Small intestine (tissue), 7 donors: ENCODE measurements around the gene ATP6V1B1. TPM values are rescaled to one million over a fixed set of nuclear protein-coding genes. Genes with fewer than 3 reads are reported as not detected.

Experiments used
- DNase-seq, 2 donors: peaks; one replicate each; pipeline versions ENCODE4 v3.0.0 to v3.0.0-alpha.2; 2013
- FAIRE-seq: peaks from 2 replicates; lab custom pipeline; 2012; peaks lifted over from hg19 to GRCh38; lab: Jason Lieb, UNC
- H3K27ac ChIP-seq, 3 donors: one replicate each; pipeline ENCODE4 v1.5.1; 2013; ENCODE audit warnings: low read length in 2 of 3, mild to moderate bottlenecking in 2 of 3, control low read depth in 1 of 3, inconsistent platforms in 1 of 3, low read depth in 1 of 3, moderate library complexity in 1 of 3
- H3K27me3 ChIP-seq, 3 donors: one replicate each; pipeline ENCODE4 v1.6.1; 2013; ENCODE audit warnings: low read length in 3 of 3, inconsistent platforms in 1 of 3; ENCODE audit not compliant: control insufficient read depth in 3 of 3, insufficient read depth in 3 of 3
- H3K36me3 ChIP-seq, 3 donors: one replicate each; pipeline ENCODE4 v1.6.1; 2013; ENCODE audit warnings: low read length in 3 of 3, inconsistent platforms in 1 of 3, low read depth in 1 of 3, mild to moderate bottlenecking in 1 of 3, moderate library complexity in 1 of 3; ENCODE audit not compliant: control insufficient read depth in 3 of 3, insufficient read depth in 2 of 3
- H3K4me1 ChIP-seq, 3 donors: one replicate each; pipeline ENCODE4 v1.6.1; 2013; ENCODE audit warnings: low read length in 2 of 3, inconsistent platforms in 1 of 3, low read depth in 1 of 3, mild to moderate bottlenecking in 1 of 3, moderate library complexity in 1 of 3; ENCODE audit not compliant: control insufficient read depth in 3 of 3, insufficient read depth in 2 of 3
- H3K4me3 ChIP-seq, 3 donors: one replicate each; pipeline ENCODE4 v1.5.1; 2013; ENCODE audit warnings: low read length in 3 of 3, control low read depth in 1 of 3, inconsistent platforms in 1 of 3, low read depth in 1 of 3, mild to moderate bottlenecking in 1 of 3, moderate library complexity in 1 of 3
- H3K9me3 ChIP-seq, 2 donors: one replicate each; pipeline ENCODE4 v1.6.1; 2013; ENCODE audit warnings: low read depth in 1 of 2, low read length in 1 of 2; ENCODE audit not compliant: control insufficient read depth in 2 of 2, insufficient read depth in 1 of 2
- WGBS, 3 donors: extraction: QIAGEN DNeasy Blood & Tissue Kit; methylation state at CpG; one replicate each; pipeline ENCODE4 v1.1.7; 2013; 5-methylcytosine and 5-hydroxymethylcytosine counted together
- polyA plus RNA-seq, 4 donors: library from polyadenylated mRNA; stranded (reverse) in 3 of 4; unstranded in 1 of 4; fragments of 200-250 nt in 3 of 4; fragments of 120-200 nt in 1 of 4; gene quantifications; one replicate each; pipeline versions ENCODE4 v1.2.1 to v1.2.3, GENCODE V29; 2013
- donor health status: healthy with polysubstance abuse.
- donor health status: control.
- donor health status: control.
- donor health status: Bipolar disorder and iron deficiency.
- donor health status: healthy.

The ATP6V1B1 gene
- polyA plus RNA-seq, 4 donors: 0.21 to 2.5 TPM; not detected in 2

DNA sequence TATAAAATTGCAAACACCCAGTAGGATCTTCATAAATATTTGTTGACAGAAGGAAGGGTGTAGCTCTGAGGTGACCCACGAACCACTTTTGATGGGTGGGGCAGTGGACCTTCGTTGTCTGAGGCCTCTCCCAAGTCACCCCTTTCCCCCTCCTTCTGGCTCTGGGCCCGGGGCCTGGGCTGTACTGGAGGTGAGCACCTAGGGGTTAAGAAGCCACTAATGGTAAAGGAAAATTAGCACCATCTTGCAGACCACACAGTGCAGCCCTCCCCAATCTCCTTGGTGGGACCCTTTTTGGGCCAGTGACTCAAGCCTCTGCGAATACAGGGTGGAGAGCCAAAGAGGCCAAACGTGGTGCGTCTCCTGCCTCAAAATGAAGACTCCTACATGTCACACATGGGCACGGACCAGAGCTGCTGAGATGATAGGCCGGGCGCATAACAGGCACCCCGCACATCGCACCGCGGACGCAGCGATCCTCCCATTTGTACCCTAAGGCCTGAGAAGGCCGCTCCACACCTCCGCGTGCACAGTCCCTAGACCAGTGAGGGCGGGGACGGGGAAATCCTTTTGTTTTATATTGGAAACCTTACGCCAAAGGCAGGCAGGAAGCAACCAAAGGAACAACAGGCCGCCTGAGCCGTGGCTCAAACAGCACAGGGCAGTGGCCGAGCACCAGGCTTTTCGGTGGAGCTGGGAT, 31.9 kb upstream of the ATP6V1B1 start:
- 41 to 49% (median 41%) methylated on average over 25 of the region's 25 CpGs for WGBS, 3 donors
- Histone ChIP-seq H3K9me3 (no peaks in the 10 kb centered on the region), H3K36me3 (no peaks in the 10 kb centered on the region), H3K27me3 (peaks cover 26 to 97% (median 67%) of the 10 kb centered on the region in 3 donors), H3K4me1 (peaks cover 0 to 18% (median 7%) of the 10 kb centered on the region in 3 donors), H3K27ac (no peak overlapping the region), H3K4me3 (no peak overlapping the region)
- no peak for FAIRE-seq
- no peak for DNase-seq

DNA sequence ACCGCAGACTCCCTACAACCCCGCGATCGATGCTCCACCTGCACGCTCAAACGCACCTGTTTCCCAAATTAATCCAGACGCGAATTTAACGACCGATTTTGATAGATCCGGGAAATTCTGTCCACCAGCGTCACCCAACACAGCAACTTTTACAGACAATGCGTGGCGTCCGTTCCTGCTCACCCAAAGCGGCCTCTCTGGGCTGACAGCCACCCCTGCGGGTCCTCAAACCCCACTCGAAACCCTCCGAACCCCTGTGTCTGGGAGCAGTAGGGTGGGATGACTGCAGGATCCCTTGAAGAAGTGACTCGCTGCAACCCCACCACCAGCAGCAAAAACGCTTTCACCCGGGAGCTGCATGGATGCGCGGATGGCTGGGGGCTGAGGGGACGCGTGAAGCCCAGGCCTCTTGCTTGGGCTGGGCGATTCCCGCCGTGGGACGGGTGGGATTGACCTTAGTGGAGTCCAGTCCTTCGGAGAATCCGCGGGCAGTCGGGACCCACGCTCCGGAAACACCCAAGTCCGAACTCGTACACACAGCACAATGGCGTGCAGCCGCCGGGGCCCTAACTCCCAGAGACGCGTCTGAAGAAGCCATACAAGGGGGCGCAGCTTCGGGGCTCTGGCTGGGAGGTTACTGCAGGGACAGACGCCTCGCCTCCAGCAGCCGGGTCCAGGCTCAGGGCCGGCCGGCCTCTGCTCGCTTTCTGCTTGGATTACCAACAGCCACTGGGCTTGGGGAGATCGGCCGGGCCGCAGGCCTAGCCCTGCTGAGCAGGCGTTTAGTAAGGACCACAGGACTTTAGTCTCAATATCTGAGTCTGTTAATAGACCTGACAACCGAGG, 31.1 kb upstream of the ATP6V1B1 start:
- Histone ChIP-seq H3K27ac (no peak overlapping the region), H3K9me3 (no peaks in the 10 kb centered on the region), H3K4me3 (no peak overlapping the region), H3K36me3 (no peaks in the 10 kb centered on the region), H3K4me1 (peaks cover 0 to 18% (median 7%) of the 10 kb centered on the region in 3 donors), H3K27me3 (peaks cover 22 to 94% (median 60%) of the 10 kb centered on the region in 3 donors)
- FAIRE-seq: no peak
- no peak for DNase-seq
- WGBS, 3 donors: 22 to 37% (median 25%) methylated on average over 56 of the region's 56 CpGs

DNA sequence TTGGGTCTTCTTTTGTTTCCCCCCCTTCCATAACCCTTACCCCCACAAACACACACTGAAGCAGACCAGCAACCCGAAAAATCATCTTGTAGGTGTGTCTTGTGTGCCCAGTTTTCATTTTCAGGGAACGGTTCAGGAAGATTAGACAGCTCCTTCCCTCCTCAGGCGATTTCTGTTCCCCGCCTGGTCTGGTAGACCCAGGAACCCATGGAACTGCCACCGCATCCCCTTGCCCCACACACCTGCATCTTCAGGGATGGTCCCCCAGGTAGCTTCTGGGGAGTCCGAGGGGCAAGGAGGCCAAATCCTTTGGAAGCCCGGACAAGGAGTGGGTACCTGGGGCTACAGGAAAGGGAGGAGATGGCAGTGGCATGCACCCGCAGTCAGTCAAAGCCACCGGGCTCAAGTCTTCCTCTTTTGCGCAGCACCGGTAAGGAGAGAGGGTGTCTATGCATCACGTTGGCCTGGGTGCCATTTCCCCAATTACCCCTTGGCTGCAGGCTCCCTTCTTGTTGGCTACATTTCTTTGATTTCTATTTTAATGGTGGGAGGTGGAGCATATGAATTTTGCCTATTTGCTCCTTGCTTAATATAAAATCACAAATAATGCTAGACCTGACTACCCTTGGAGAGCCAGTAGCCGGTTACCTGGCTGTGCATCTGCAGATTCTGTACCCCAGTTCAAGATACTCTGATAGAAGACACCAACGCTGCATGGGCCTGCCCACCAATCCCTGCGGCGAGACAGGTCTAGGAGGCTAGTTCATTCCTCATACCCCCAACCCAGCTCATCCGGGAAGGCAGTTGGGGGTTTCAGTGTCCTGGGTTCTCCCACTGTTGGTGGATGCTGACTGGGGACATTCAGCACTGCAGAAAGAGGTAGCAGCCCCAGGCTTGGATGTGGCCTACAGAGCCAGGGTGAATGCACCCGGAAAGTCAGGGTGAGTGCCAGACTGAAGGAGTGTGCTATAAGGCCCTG, 30.0 kb upstream of the ATP6V1B1 start:
- no peak for DNase-seq
- H3K27me3 ChIP-seq: peaks cover 19 to 84% (median 57%) of the 10 kb centered on the region in 3 donors
- no peak for FAIRE-seq

DNA sequence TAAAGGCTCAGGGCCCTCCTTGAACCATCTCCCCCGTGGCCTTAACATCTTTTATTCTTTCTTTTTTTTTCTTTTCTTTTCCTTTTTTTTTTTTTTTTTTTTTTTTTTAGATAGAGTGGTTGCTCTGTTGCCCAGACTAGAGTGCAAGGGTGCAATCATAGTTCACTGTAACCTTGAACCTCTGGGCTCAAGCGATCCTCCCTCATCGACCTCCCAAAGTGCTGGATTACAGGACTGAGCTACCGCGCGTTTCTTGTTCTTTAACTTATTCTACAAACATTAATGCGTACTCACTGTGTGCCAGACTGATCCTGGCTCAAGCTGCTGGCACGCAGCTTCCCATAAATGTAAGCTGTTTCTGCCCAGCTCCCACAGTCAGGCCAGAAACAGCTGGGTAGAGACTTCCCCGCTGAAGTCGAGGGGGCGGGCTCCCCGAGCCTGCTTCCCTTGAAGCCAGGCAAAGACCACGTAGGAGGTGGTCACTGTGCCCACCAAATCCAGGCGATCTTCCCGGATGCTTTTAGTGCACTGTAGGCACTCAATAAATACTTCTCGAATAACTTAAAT, 29.2 kb upstream of the ATP6V1B1 start:
- Histone ChIP-seq H3K36me3 (no peaks in the 10 kb centered on the region), H3K4me1 (peaks cover 0 to 9% (median 7%) of the 10 kb centered on the region in 3 donors), H3K4me3 (no peak overlapping the region), H3K9me3 (no peaks in the 10 kb centered on the region), H3K27me3 (peaks cover 11 to 76% (median 57%) of the 10 kb centered on the region in 3 donors), H3K27ac (no peak overlapping the region)
- FAIRE-seq (no peak), DNase-seq (no peak)
- WGBS, 3 donors: 24 to 41% (median 31%) methylated on average over 16 of the region's 16 CpGs

More for the DNA sequence above, 30.0 kb upstream of the ATP6V1B1 start:
- Histone ChIP-seq H3K36me3 (no peaks in the 10 kb centered on the region), H3K27ac (no peak overlapping the region), H3K4me1 (peaks cover 0 to 16% (median 7%) of the 10 kb centered on the region in 3 donors), H3K9me3 (no peaks in the 10 kb centered on the region), H3K4me3 (no peak overlapping the region)
- 37 to 55% (median 43%) methylated on average over 18 of the region's 18 CpGs for WGBS, 3 donors

DNA sequence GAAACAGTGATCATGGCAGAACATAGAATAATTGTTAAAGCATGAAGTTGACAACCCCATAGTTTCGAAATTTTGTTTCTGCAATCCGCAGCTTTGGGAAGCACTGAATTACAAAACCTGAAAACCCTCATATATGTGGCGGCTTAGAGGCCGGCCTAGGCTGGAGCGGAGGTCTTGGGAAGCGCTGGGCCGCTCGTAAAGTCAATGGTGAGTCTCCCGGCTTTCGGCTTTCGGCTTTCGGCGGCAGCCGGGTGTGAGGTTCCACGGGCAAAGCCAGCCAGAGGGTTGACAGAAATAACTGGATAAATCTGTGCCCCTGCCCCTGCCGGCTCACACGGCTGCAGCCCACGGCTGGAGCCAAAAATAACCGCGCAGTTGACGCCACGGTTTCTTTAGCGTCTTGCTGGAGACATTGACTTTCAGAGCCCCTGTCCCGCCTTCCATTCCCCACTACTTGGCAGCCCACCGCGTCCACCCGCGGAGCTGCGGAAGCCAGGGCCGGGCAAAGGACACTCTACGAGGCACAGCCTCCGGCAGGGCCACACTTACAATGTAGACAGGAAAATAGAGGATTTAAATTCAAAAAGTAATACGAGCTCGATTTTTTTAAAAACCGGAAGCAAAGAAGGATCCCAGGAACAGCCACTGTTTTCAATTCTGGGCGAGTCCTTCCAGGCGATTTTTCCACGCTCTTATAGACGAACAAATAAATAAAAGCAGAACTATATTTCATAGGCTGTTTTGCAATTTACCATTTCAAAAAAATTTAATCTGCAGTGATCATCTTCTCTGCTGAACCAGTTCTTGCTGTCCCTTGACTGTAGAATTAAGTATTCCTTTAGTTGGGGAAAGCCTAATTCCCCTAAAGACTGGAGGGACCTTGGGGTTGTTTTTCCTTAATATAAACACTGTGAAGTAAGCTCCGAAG, 28.3 kb upstream of the ATP6V1B1 start:
- peaks cover 10 to 70% (median 50%) of the 10 kb centered on the region in 3 donors for H3K27me3 ChIP-seq
- peak in 1 of 2 donors; percentile 31 for DNase-seq
- WGBS, 3 donors: 8 to 11% (median 10%) methylated on average over 40 of the region's 40 CpGs
- peaks cover 0 to 7% (median 7%) of the 10 kb centered on the region in 3 donors for H3K4me1 ChIP-seq
- H3K27ac ChIP-seq: no peak overlapping the region
- H3K36me3 ChIP-seq: no peaks in the 10 kb centered on the region
- no peak for FAIRE-seq
- H3K4me3 ChIP-seq: no peak overlapping the region
- H3K9me3 ChIP-seq: no peaks in the 10 kb centered on the region

DNA sequence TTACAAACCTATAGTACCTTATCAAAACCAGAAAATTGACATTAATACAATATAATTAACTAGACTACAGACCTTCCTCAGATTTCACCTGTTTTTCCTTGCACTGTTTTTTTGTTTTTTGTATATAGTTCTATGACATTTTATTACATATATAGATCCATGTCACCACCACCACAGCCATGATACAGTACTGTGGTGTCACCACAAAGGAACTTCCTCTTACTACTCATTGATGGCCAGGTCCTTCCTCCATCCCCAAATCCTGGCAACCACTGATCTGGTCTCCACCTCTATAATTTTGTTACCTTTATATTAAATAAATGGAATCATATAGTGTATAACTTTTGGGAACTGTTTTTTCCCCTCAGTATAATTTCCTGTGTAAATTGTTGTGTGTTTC, 19.4 kb upstream of the ATP6V1B1 start:
- no peaks in the 10 kb centered on the region for H3K9me3 ChIP-seq
- H3K27me3 ChIP-seq: peaks cover 0 to 23% (median 11%) of the 10 kb centered on the region in 3 donors
- H3K4me3 ChIP-seq: no peak overlapping the region
- H3K36me3 ChIP-seq: no peaks in the 10 kb centered on the region
- H3K27ac ChIP-seq: no peak overlapping the region
- DNase-seq: no peak
- no peak for FAIRE-seq
- no peaks in the 10 kb centered on the region for H3K4me1 ChIP-seq

DNA sequence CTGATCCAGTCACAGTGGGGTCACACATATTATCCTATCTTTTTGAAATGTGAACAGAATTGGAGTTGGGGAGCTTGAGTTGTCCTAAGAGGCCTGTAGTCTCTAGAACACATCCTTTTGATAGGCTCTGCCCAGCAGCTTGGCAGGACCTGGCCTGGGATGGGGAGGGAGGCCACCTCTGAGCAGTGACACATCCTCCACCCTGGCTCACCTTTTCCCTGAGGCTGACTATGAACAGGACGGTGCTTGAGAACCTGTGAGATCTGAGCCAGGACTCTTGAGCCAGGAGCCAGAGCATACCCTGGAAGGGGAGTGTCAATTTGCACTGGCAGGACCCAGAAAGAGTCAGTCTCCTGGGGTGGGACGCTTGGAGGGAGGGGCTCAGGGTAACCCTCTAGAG, 17.7 kb upstream of the ATP6V1B1 start:
- H3K4me1 ChIP-seq: no peaks in the 10 kb centered on the region
- peaks cover 0 to 15% (median 11%) of the 10 kb centered on the region in 3 donors for H3K27me3 ChIP-seq
- H3K36me3 ChIP-seq: no peaks in the 10 kb centered on the region
- no peaks in the 10 kb centered on the region for H3K9me3 ChIP-seq
- no peak for DNase-seq
- H3K27ac ChIP-seq: no peak overlapping the region
- H3K4me3 ChIP-seq: no peak overlapping the region
- 60 to 79% (median 68%) methylated on average over 2 of the region's 2 CpGs for WGBS, 3 donors
- no peak for FAIRE-seq
